Sigmoid colon (tissue), 7 donors: ENCODE data around the gene OTOA. TPM values are rescaled to one million over a fixed set of nuclear protein-coding genes. Genes with fewer than 3 reads are reported as not detected.

Experiments
- DNase-seq: peaks from one replicate; pipeline ENCODE4 v3.0.0-alpha.2; 2019
- H3K27ac ChIP-seq, 4 donors: fragments of 200-600 bp; sonication (generic); one replicate each; pipeline ENCODE4 v1.5.1; 2016 to 2019; ENCODE audit warnings: mild to moderate bottlenecking in 1 of 4
- H3K27me3 ChIP-seq, 3 donors: fragments of 200-600 bp; sonication (generic); one replicate each; pipeline ENCODE4 v1.5.1; 2019; ENCODE audit warnings: mild to moderate bottlenecking in 1 of 3
- H3K36me3 ChIP-seq, 4 donors: fragments of 200-600 bp; sonication (generic); one replicate each; pipeline ENCODE4 v1.5.1; 2016 to 2019
- H3K4me1 ChIP-seq, 4 donors: fragments of 200-600 bp; sonication (generic); one replicate each; pipeline ENCODE4 v1.5.1; 2017 to 2019
- H3K4me3 ChIP-seq, 4 donors: fragments of 200-600 bp; sonication (generic); one replicate each; pipeline ENCODE4 v1.5.1; 2017 to 2019; ENCODE audit warnings: mild to moderate bottlenecking in 2 of 4, moderate library complexity in 1 of 4
- H3K9me3 ChIP-seq, 4 donors: fragments of 200-600 bp in 3 of 4; sonication (generic) in 3 of 4; one replicate each; pipeline versions ENCODE4 v1.5.1 to v1.6.1; 2013 to 2019
- CTCF ChIP-seq, 4 experiments: fragments of 450-650 bp in 3 of 4; fragments of 200-600 bp in 1 of 4; IDR thresholded peaks; one replicate each; pipeline ENCODE4 v1.5.1; 2016 to 2019; ENCODE audit warnings: antibody characterized with exemption in 4 of 4, mild to moderate bottlenecking in 3 of 4, moderate library complexity in 2 of 4
- EP300 ChIP-seq, 4 donors: sonication (generic); formaldehyde crosslinking; IDR thresholded peaks; one replicate each; pipeline ENCODE4 v1.6.1; 2017; ENCODE audit warnings: antibody characterized with exemption in 4 of 4
- POLR2A ChIP-seq, 2 donors: fragments of 450-650 bp; IDR thresholded peaks; one replicate each; pipeline ENCODE4 v1.6.1; 2016; ENCODE audit warnings: antibody characterized with exemption in 2 of 2, mild to moderate bottlenecking in 2 of 2, moderate library complexity in 2 of 2
- POLR2AphosphoS5 ChIP-seq, 4 donors: sonication (generic); formaldehyde crosslinking; IDR thresholded peaks; one replicate each; pipeline ENCODE4 v1.6.1; 2017; ENCODE audit warnings: antibody characterized with exemption in 4 of 4
- WGBS, 2 donors: extraction: QIAGEN DNeasy Blood & Tissue Kit; methylation state at CpG; one replicate each; pipeline ENCODE4 v1.1.7; 2013; 5-methylcytosine and 5-hydroxymethylcytosine counted together
- intact Hi-C: fragments of 100-400 bp; cut with DNase I; formaldehyde crosslinking; loops from one replicate; pipeline ENCODE4 v1.15.1; 2023
- polyA plus RNA-seq, 3 donors: library from polyadenylated mRNA; stranded (reverse); fragments of 200-250 nt; gene quantifications; one replicate each; pipeline ENCODE4 v1.2.3, GENCODE V29; 2013
- total RNA-seq, 4 donors: library from RNA; depleted of rRNA; stranded (reverse); fragments of >200 nt; gene quantifications; one replicate each; pipeline ENCODE4 v1.1.0, GENCODE V29; 2016
- donor health status: healthy with polysubstance abuse.
- donor health status: Bipolar disorder and iron deficiency.
- donor health status: healthy.

Gene OTOA
- total and polyA plus RNA-seq, 7 donors, result 0.14 to 0.83 (median 0.46) TPM; not detected in 2

GRCh38 chr16:21654881-21655280 is 8.9 kb upstream of the OTOA start:
- 69 to 88% methylated on average over 2 of the region's 2 CpGs for WGBS, 2 donors
- intact Hi-C loops, result no loop called here
- no peak overlapping the region for H3K4me3 ChIP-seq
- H3K27ac ChIP-seq, result no peak overlapping the region
- no peak for TF ChIP-seq CTCF (IDR thresholded peaks at IDR 0.05)
- TF ChIP-seq EP300 (IDR thresholded peaks at IDR 0.05), result no peak
- no peak for TF ChIP-seq POLR2A (IDR thresholded peaks at IDR 0.05)
- no peak for TF ChIP-seq POLR2AphosphoS5 (IDR thresholded peaks at IDR 0.05)
- H3K4me1 ChIP-seq, result peaks cover 0 to 8% (median 3%) of the 10 kb centered on the region in 4 donors
- no peaks in the 10 kb centered on the region for H3K9me3 ChIP-seq
- DNase-seq, result no peak
- peaks cover 0 to 10% (median 2%) of the 10 kb centered on the region in 4 donors for H3K36me3 ChIP-seq
- H3K27me3 ChIP-seq, result no peaks in the 10 kb centered on the region

GRCh38 chr16:21656795-21657768 is 6.7 kb upstream of the OTOA start:
- Histone ChIP-seq H3K4me3 (no peak overlapping the region), H3K27ac (peak overlapping the region in 1 of 4 donors; percentile 15), H3K9me3 (no peaks in the 10 kb centered on the region), H3K27me3 (no peaks in the 10 kb centered on the region), H3K36me3 (peaks cover 0 to 10% (median 2%) of the 10 kb centered on the region in 4 donors), H3K4me1 (peaks cover 0 to 8% (median 3%) of the 10 kb centered on the region in 4 donors)
- TF ChIP-seq POLR2AphosphoS5 (IDR thresholded peaks at IDR 0.05), result no peak
- no peak for TF ChIP-seq EP300 (IDR thresholded peaks at IDR 0.05)
- TF ChIP-seq POLR2A (IDR thresholded peaks at IDR 0.05), result no peak
- peak in 3 of 4 experiments; percentile 50 to 81 (median 59) for TF ChIP-seq CTCF (IDR thresholded peaks at IDR 0.05)
- DNase-seq, result no peak
- intact Hi-C loops, result loop anchor here (2.0 kb wide), 1 partner anchor 52 kb away; no protein-coding TSS in a partner anchor
- WGBS, 2 donors, result 4 to 10% methylated on average over 4 of the region's 4 CpGs

DNA sequence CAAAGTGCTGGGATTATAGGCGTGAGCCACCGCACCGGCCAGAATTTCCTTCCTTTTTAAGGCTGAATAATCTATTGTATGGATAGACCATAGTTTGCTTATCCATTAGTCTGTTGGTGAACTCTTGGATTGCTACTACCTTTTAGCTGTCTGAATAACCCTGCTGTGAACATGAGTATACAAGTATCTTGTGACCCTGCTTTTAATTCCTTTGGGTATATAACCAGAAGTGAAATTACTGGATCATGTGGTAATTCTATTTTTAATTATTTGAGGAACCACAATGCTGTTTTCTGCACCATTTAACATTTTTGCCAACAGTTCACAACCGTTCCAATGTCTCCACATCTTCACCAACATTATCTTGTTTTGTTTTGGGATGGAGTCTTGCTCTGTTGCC is 4.6 kb upstream of the OTOA start:
- Histone ChIP-seq H3K27ac (peak overlapping the region in 1 of 4 donors; percentile 33), H3K4me3 (no peak overlapping the region), H3K36me3 (peaks cover 0 to 10% (median 2%) of the 10 kb centered on the region in 4 donors), H3K27me3 (peaks cover 0 to 2% (median under 1%) of the 10 kb centered on the region in 3 donors), H3K4me1 (peaks cover 0 to 14% (median 9%) of the 10 kb centered on the region in 4 donors), H3K9me3 (no peaks in the 10 kb centered on the region)
- no peak for DNase-seq
- 89 to 96% methylated on average over 4 of the region's 4 CpGs for WGBS, 2 donors
- TF ChIP-seq POLR2A (IDR thresholded peaks at IDR 0.05), result no peak
- no peak for TF ChIP-seq CTCF (IDR thresholded peaks at IDR 0.05)
- no peak for TF ChIP-seq POLR2AphosphoS5 (IDR thresholded peaks at IDR 0.05)
- TF ChIP-seq EP300 (IDR thresholded peaks at IDR 0.05), result no peak
- intact Hi-C loops, result no loop called here

DNA sequence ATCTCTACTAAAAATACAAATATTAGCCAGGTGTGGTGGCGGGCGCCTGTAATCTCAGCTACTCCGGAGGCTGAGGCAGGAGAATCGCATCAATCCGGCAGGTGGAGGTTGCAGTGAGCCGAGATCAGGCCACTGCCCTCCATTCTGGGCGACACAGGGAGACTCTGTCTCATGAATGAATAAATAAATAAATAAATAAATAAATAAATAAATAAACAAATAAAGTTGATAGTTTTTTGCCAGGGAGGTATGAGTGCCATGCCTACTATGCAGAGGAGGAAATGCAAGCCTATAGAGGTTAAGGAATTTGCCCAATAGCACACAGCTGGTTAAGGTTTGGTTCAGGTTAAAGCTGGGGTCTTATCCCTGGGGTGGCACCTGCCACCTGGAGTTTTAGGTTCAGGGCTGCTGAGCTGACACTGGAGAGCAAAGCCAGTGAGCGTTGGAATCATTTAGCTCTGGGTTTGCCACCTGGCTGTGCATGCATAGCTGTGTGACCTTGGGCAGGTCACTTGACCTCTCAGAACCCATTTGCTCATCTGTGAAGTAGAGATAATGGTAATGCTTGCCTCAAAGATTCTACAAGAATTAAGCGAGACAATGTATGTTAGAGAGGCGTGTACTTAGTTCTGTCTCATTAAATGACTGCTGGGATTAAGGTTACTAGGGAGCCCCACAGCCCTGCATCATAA is 1.2 kb downstream of the OTOA start:
- H3K9me3 ChIP-seq, result no peaks in the 10 kb centered on the region
- intact Hi-C loops, result no loop called here
- no peaks in the 10 kb centered on the region for H3K36me3 ChIP-seq
- no peak overlapping the region for H3K4me3 ChIP-seq
- 90 to 91% methylated on average over 10 of the region's 10 CpGs for WGBS, 2 donors
- TF ChIP-seq CTCF (IDR thresholded peaks at IDR 0.05) (no peak), POLR2A (IDR thresholded peaks at IDR 0.05) (no peak), EP300 (IDR thresholded peaks at IDR 0.05) (no peak), POLR2AphosphoS5 (IDR thresholded peaks at IDR 0.05) (no peak)
- peaks cover 0 to 29% (median 8%) of the 10 kb centered on the region in 3 donors for H3K27me3 ChIP-seq
- DNase-seq, result no peak
- H3K4me1 ChIP-seq, result peaks cover 0 to 12% (median 10%) of the 10 kb centered on the region in 4 donors
- no peak overlapping the region for H3K27ac ChIP-seq
